Activated CD4-positive, alpha-beta memory T cell treated with anti-CD3 and anti-CD28 coated beads for 36 hours (primary cell): ENCODE results near the gene UBE2R2. TPM values are rescaled to one million over a fixed set of nuclear protein-coding genes. Genes with fewer than 3 reads are reported as not detected.
A peak's percentile ranks its signal among the peaks of the same experiment; 100 is the strongest.
"Not testable (repeated sequence)": the region's sequence is repeated elsewhere in the genome, so short reads cannot be mapped to it uniquely, and the experiment has no call there.

Experiments
- CTCF ChIA-PET: fragments of 350-600 bp; sonication (Branson Sonifier 250); formaldehyde crosslinking; loops from one replicate; lab custom pipeline; 2021; ENCODE audit warnings: antibody characterized with exemption, inconsistent platforms; lab: Charles Lee
- POLR2A ChIA-PET: fragments of 350-600 bp; sonication (Branson Sonifier 250); formaldehyde crosslinking; loops from one replicate; lab custom pipeline; 2021; ENCODE audit warnings: antibody characterized with exemption; lab: Charles Lee
- DNase-seq: peaks from one replicate; pipeline ENCODE4 v3.0.0-alpha.2; 2020
- H3K27ac Mint-ChIP-seq: one replicate; pipeline ENCODE4 v1.8.0; 2021; ENCODE audit warnings: mixed read lengths
- H3K27me3 Mint-ChIP-seq: one replicate; pipeline ENCODE4 v1.8.0; 2021; ENCODE audit warnings: mixed read lengths
- H3K36me3 Mint-ChIP-seq: one replicate; pipeline ENCODE4 v1.8.0; 2021; ENCODE audit warnings: mixed read lengths
- H3K4me1 Mint-ChIP-seq: one replicate; pipeline ENCODE4 v1.8.0; 2021; ENCODE audit warnings: low read depth, mixed read lengths
- H3K4me3 Mint-ChIP-seq: one replicate; pipeline ENCODE4 v1.8.0; 2021; ENCODE audit warnings: mild to moderate bottlenecking, mixed read lengths
- H3K9me3 Mint-ChIP-seq: one replicate; pipeline ENCODE4 v1.8.0; 2021; ENCODE audit warnings: mixed read lengths
- intact Hi-C: fragments of 100-400 bp; cut with micrococcal nuclease; formaldehyde crosslinking; loops from one replicate; pipeline ENCODE4 v1.15.1; 2023
- total RNA-seq, 2 experiments: library from RNA; stranded (reverse); gene quantifications; one replicate each; pipeline ENCODE4 v1.2.3, GENCODE V29; 2021

The UBE2R2 gene
- total RNA-seq, 2 experiments from 2014 or later: 42.3 to 43.9 TPM

- CTCF ChIA-PET, DNase-seq, H3K4me3 Mint-ChIP-seq, H3K36me3 Mint-ChIP-seq, H3K9me3 Mint-ChIP-seq, H3K27ac Mint-ChIP-seq, H3K4me1 Mint-ChIP-seq, intact Hi-C loops, POLR2A ChIA-PET: not testable (repeated sequence)
- peaks cover 23% of the 10 kb centered on the region for H3K27me3 Mint-ChIP-seq
Measured at GRCh38 chr9:33801943-33802500, 14.9 kb upstream of the UBE2R2 start.

DNA sequence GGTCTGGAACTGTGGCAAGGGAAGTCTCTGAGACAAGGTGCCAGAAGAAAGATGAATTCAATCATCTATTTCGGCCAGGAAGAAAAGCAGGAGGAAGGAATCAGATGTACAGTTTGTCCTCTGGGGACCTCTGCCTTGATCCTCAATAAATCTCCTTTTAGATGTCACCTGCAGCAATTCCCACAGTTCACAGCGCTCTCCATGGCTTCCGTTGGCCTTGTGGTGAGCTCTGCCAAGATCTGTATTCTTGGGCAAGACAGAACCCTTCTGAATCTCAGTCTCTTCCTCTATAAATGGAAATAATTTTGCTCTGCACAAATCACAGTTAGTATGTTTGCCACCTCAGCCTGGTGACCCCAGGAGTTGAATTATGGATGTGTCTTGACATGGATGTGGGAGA is 12.8 kb upstream of the UBE2R2 start:
- CTCF ChIA-PET: interaction anchor here (0.7 kb wide), 1 partner anchor 10 kb away, joined by 3 read pairs; no protein-coding TSS in a partner anchor

DNA sequence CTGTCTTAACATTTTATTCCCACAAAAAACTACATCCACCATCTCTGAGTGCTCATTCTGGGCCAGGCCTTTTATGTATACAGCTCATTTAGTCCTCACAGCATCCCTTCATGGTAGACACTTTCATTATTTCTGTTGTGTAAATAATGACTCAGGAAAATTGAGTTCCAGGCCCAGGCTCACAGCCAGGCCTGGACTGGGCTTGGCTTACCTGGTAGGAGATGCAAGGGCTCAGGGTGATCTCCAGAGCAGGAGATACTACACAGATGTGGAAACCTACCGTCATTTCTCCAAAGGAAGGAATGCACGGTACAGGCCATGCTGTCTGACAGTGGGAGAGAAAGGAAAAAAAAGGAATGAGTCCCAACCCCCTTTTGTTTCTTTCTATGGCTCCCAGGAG is 9.8 kb upstream of the UBE2R2 start:
- H3K27me3 Mint-ChIP-seq, H3K9me3 Mint-ChIP-seq, DNase-seq, intact Hi-C loops, H3K4me1 Mint-ChIP-seq, H3K4me3 Mint-ChIP-seq, H3K36me3 Mint-ChIP-seq, H3K27ac Mint-ChIP-seq, POLR2A ChIA-PET: not testable (repeated sequence)
- CTCF ChIA-PET: interaction anchor here (1.3 kb wide), 1 partner anchor 28 kb away, joined by 3 read pairs; no protein-coding TSS in a partner anchor

More for the DNA sequence above, 12.8 kb upstream of the UBE2R2 start:
- POLR2A ChIA-PET, H3K4me3 Mint-ChIP-seq, H3K27ac Mint-ChIP-seq, DNase-seq, H3K9me3 Mint-ChIP-seq, H3K4me1 Mint-ChIP-seq, intact Hi-C loops, H3K36me3 Mint-ChIP-seq: not testable (repeated sequence)
- H3K27me3 Mint-ChIP-seq: peaks cover 11% of the 10 kb centered on the region

GRCh38 chr9:33808979-33809322 is 8.0 kb upstream of the UBE2R2 start:
- CTCF ChIA-PET, H3K4me3 Mint-ChIP-seq: not testable (repeated sequence)

GRCh38 chr9:33809506-33809905 is 7.5 kb upstream of the UBE2R2 start:
- DNase-seq: no peak
- CTCF ChIA-PET: no interaction called here
- no peaks in the 10 kb centered on the region for H3K36me3 Mint-ChIP-seq
- peaks cover 8% of the 10 kb centered on the region for H3K4me1 Mint-ChIP-seq
- no peaks in the 10 kb centered on the region for H3K9me3 Mint-ChIP-seq
- POLR2A ChIA-PET: no interaction called here
- peaks cover 1% of the 10 kb centered on the region for H3K27me3 Mint-ChIP-seq
- no peak overlapping the region for H3K4me3 Mint-ChIP-seq
- H3K27ac Mint-ChIP-seq: no peak overlapping the region
- intact Hi-C loops: no loop called here

More at GRCh38 chr9:33808979-33809322, 8.0 kb upstream of the UBE2R2 start:
- intact Hi-C loops, H3K27me3 Mint-ChIP-seq, H3K9me3 Mint-ChIP-seq, H3K36me3 Mint-ChIP-seq, H3K4me1 Mint-ChIP-seq, H3K27ac Mint-ChIP-seq, POLR2A ChIA-PET, DNase-seq: not testable (repeated sequence)

GRCh38 chr9:33813712-33814641 is 3.0 kb upstream of the UBE2R2 start:
- no peaks in the 10 kb centered on the region for H3K27me3 Mint-ChIP-seq
- peaks cover 4% of the 10 kb centered on the region for H3K36me3 Mint-ChIP-seq
- no peak for DNase-seq
- H3K4me3 Mint-ChIP-seq: no peak overlapping the region
- intact Hi-C loops: loop anchor here (1.0 to 5.0 kb wide), 3 partner anchors 38 to 261 kb away; no protein-coding TSS in a partner anchor
- ChIA-PET POLR2A (interaction anchor here (1.0 to 1.2 kb wide), 3 partner anchors 22 to 235 kb away, joined by 3 to 7 read pairs (median 3); partner anchors contain the start of gene UBAP2), CTCF (interaction anchor here (0.5 to 6.5 kb wide), 29 partner anchors 9 to 565 kb away, joined by 3 to 97 read pairs (median 5); no protein-coding TSS in a partner anchor)
- peaks cover 31% of the 10 kb centered on the region for H3K4me1 Mint-ChIP-seq
- no peaks in the 10 kb centered on the region for H3K9me3 Mint-ChIP-seq
- H3K27ac Mint-ChIP-seq: peak overlapping the region; percentile 58

DNA sequence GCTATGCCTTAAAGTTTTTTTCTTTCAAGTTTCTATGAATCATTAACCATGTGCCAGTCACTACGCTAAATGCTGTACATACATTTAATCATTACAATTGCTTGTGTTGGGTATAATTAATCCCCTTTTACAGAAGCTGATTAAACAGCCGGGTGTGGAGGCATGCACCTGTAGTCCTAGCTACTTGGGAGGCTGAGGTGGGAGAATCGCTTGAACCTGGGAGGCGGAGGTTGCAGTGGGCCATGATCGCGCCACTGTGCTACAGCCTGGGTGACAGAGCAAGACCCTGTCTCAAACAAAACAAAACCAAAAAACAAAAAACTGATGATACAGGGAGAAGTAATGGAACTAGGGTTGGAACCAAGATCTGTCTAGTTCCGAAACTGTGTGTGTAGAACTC is 1.2 kb upstream of the UBE2R2 start:
- Mint-ChIP-seq H3K27me3 (no peaks in the 10 kb centered on the region), H3K4me3 (peak overlapping the region; percentile 77), H3K4me1 (peaks cover 45% of the 10 kb centered on the region), H3K9me3 (no peaks in the 10 kb centered on the region), H3K27ac (peak overlapping the region; percentile 92), H3K36me3 (peaks cover 5% of the 10 kb centered on the region)
- POLR2A ChIA-PET: interaction anchor here (0.5 to 1.2 kb wide), 3 partner anchors 14 to 233 kb away, joined by 3 to 6 read pairs (median 4); partner anchors contain the start of gene UBAP2
- no peak for DNase-seq
- CTCF ChIA-PET: interaction anchor here (1.0 to 6.5 kb wide), 5 partner anchors 18 to 258 kb away, joined by 3 to 97 read pairs (median 24); no protein-coding TSS in a partner anchor
- intact Hi-C loops: loop anchor here (1.0 to 5.0 kb wide), 7 partner anchors 234 to 648 kb away; partner anchors contain the start of genes B4GALT1, DCAF12, KIF24 and NUDT2

GRCh38 chr9:33817327-33818166 is 587 bp downstream of the UBE2R2 start:
- Mint-ChIP-seq H3K27ac (peak overlapping the region; percentile 93), H3K36me3 (peaks cover 5% of the 10 kb centered on the region), H3K27me3 (no peaks in the 10 kb centered on the region), H3K4me3 (peak overlapping the region; percentile 82), H3K4me1 (peaks cover 51% of the 10 kb centered on the region), H3K9me3 (no peaks in the 10 kb centered on the region)
- peak; percentile 73 for DNase-seq
- intact Hi-C loops: loop anchor here (1.0 to 5.0 kb wide), 7 partner anchors 19 to 650 kb away; partner anchors contain the start of genes B4GALT1, DCAF12, KIF24 and NUDT2
- ChIA-PET CTCF (interaction anchor here (0.8 kb wide), 1 partner anchor 18 kb away, joined by 3 read pairs; no protein-coding TSS in a partner anchor), POLR2A (interaction anchor here (0.6 to 2.0 kb wide), 3 partner anchors 18 to 231 kb away, joined by 3 to 9 read pairs (median 3); partner anchors contain the start of gene UBAP2)

DNA sequence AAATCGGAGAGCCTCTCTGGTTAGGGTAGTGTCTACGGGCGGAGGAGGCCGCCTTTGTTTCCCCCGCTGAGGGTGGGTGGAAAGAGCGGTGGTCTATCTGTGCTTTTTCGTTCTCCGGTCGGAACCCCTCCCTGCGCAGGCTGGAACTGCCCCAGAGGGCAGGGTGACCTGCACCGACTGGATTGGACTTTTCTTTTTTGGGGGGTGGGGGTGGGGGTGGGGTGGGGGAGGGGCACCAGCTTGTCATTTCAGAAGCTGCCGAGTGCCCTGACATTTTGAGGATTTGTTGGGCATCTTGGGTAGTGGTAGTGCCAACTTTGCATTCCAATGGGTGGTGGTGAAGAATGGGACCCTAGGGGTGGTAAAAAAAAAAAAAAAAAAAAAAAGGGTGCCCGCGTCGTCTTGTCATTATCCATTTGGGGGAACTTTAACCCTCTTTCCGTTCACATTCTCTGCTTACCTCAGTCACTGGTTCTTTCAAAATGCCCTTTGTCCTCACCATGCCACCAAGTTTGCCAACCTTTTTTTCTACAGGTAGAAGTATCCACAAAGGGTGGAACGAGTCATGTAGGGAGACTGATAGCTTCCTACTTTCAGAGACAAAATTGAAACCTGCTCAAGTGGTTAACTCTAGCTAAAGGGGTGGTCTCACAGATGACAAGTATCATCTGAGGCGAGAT is 1.3 kb downstream of the UBE2R2 start:
- POLR2A ChIA-PET: interaction anchor here (0.5 to 2.0 kb wide), 2 partner anchors 17 to 69 kb away, joined by 3 to 9 read pairs; no protein-coding TSS in a partner anchor
- Mint-ChIP-seq H3K27ac (peak overlapping the region; percentile 93), H3K4me1 (peaks cover 51% of the 10 kb centered on the region), H3K36me3 (peaks cover 5% of the 10 kb centered on the region), H3K4me3 (peak overlapping the region; percentile 82), H3K27me3 (no peaks in the 10 kb centered on the region), H3K9me3 (no peaks in the 10 kb centered on the region)
- DNase-seq: no peak
- CTCF ChIA-PET: interaction anchor here (0.6 to 0.8 kb wide), 2 partner anchors 11 to 17 kb away, joined by 3 to 5 read pairs; no protein-coding TSS in a partner anchor
- intact Hi-C loops: loop anchor here (1.0 to 5.0 kb wide), 4 partner anchors 18 to 651 kb away; partner anchors contain the start of genes B4GALT1 and DCAF12

DNA sequence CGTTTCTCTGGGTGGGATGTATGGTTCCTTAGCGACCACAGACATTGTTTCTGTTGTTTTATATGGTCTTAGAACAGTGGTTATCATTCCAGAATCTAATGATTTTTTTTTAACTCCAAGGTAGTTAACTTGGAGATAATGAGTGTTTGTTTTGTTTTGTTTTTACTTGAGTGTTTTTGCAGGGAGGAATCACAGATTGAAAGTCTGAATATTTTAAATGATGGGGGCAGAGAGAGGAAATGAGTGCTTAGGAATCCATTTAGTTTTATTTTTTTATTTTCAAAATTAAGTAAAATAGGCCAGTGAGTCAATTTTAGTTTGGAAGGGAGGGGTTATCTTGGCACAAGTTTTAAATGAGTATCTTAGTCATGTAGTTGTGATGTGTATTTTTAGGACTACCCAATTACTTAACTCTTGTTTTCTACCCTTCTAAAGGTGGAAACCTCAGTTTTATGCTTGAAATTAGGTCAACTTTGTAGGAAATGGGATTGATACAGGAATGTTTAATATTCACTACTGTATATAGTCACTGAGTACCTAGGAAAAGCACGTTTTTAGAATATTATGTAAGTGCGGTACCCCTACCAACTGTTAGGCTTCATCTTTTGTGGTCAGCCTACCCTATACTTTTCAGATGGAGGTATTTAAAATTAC is 2.0 kb downstream of the UBE2R2 start:
- peak overlapping the region; percentile 93 for H3K27ac Mint-ChIP-seq
- H3K4me3 Mint-ChIP-seq: peak overlapping the region; percentile 82
- no peaks in the 10 kb centered on the region for H3K9me3 Mint-ChIP-seq
- no peak for DNase-seq
- POLR2A ChIA-PET: interaction anchor here (0.5 to 2.0 kb wide), 2 partner anchors 16 to 70 kb away, joined by 3 to 9 read pairs; no protein-coding TSS in a partner anchor
- CTCF ChIA-PET: no interaction called here
- intact Hi-C loops: loop anchor here (1.0 to 5.0 kb wide), 4 partner anchors 17 to 652 kb away; partner anchors contain the start of genes B4GALT1 and DCAF12
- peaks cover 51% of the 10 kb centered on the region for H3K4me1 Mint-ChIP-seq
- peaks cover 5% of the 10 kb centered on the region for H3K36me3 Mint-ChIP-seq
- H3K27me3 Mint-ChIP-seq: no peaks in the 10 kb centered on the region
